ENCODE data around the gene P4HA2. TPM values are rescaled to one million over a fixed set of nuclear protein-coding genes. Genes with fewer than 3 reads are reported as not detected.

P4HA2 gene
- total RNA-seq, 2 experiments from 2014 or later, result not detected

DNA sequence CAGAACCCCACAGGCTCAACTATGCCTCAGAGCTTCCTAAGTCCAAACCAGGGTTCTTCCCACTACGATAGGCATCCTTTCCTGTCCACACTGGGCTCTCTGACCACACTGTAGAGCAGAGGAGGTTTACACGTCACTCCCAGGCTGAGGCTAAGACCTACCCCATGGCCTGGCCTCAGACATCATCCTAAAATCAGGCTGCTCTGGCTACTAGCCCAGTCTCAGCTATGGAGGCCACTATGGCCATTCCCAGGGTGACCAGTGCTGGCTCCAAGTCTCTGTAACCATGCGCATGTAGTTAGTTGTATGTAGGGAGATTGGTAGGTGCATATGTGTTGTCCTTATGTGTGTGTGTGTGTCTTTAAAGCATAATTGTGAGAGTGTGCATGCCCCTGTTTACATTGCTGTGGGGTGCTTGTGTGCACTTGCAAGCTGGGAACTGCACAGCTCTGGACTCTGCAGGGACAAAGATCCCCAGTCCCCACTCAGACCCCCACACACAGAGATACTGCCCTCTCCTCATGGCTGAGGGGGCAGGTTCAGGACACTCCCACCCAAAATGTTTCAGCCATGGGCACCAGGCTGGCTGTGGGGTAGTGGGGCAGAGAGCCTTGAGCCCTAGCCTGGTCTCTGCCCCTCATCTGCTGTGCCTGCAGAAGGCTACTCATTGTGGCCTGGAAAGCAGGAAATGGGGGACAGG is 42.1 kb upstream of the P4HA2 start:
- CTCF ChIA-PET, result no interaction called here

GRCh38 chr5:132268769-132269551 is 41.3 kb upstream of the P4HA2 start:
- CTCF ChIA-PET, result no interaction called here
- H3K4me3 Mint-ChIP-seq, result no peak overlapping the region
- Histone ChIP-seq H3K4me1 (ENCODE audit: insufficient read depth, low read length) (peaks cover 15% of the 10 kb centered on the region), H3K4me3 (ENCODE audit: low read length) (no peak overlapping the region), H3K36me3 (ENCODE audit: insufficient read depth, low read length) (no peaks in the 10 kb centered on the region), H3K27ac (ENCODE audit: low read depth in 1 of 2, low read length in 2 of 2) (no peak overlapping the region), H3K9me3 (ENCODE audit: control insufficient read depth in 1 of 2, insufficient read depth in 1 of 2, low read length in 2 of 2) (peaks cover 0 to 6% of the 10 kb centered on the region in 2 experiments), H3K27me3 (ENCODE audit: control insufficient read depth in 1 of 2, insufficient read depth in 2 of 2, low read length in 2 of 2) (no peaks in the 10 kb centered on the region)
- POLR2A ChIA-PET, result no interaction called here
- no peak overlapping the region for H3K27ac Mint-ChIP-seq
- intact Hi-C loops (cut with DNase I, micrococcal nuclease), result no loop called here
- H3K9me3 Mint-ChIP-seq, result no peaks in the 10 kb centered on the region
- ATAC-seq (ENCODE audit: poor library complexity), result no peak
- TF ChIP-seq CTCF (IDR thresholded peaks at IDR 0.05), result no peak
- peaks cover 18% of the 10 kb centered on the region for H3K27me3 Mint-ChIP-seq
- no peak for DNase-seq
- no peaks in the 10 kb centered on the region for H3K36me3 Mint-ChIP-seq (ENCODE audit: low read depth)
- H3K4me1 Mint-ChIP-seq (ENCODE audit: low read depth), result peaks cover 11% of the 10 kb centered on the region

More for the DNA sequence above, 42.1 kb upstream of the P4HA2 start:
- H3K9me3 Mint-ChIP-seq, result no peaks in the 10 kb centered on the region
- ATAC-seq (ENCODE audit: poor library complexity), result no peak
- intact Hi-C loops (cut with DNase I, micrococcal nuclease), result no loop called here
- POLR2A ChIA-PET, result no interaction called here
- no peak for TF ChIP-seq CTCF (IDR thresholded peaks at IDR 0.05)
- H3K4me3 Mint-ChIP-seq, result no peak overlapping the region
- H3K9me3 ChIP-seq (ENCODE audit: control insufficient read depth in 1 of 2, insufficient read depth in 1 of 2, low read length in 2 of 2), result peaks cover 0 to 6% of the 10 kb centered on the region in 2 experiments
- no peaks in the 10 kb centered on the region for H3K36me3 ChIP-seq (ENCODE audit: insufficient read depth, low read length)
- H3K4me3 ChIP-seq (ENCODE audit: low read length), result no peak overlapping the region
- no peak overlapping the region for H3K27ac Mint-ChIP-seq
- no peaks in the 10 kb centered on the region for H3K36me3 Mint-ChIP-seq (ENCODE audit: low read depth)
- H3K27me3 Mint-ChIP-seq, result peaks cover 24% of the 10 kb centered on the region
- peaks cover 11% of the 10 kb centered on the region for H3K4me1 Mint-ChIP-seq (ENCODE audit: low read depth)
- no peak for DNase-seq
- peaks cover 15% of the 10 kb centered on the region for H3K4me1 ChIP-seq (ENCODE audit: insufficient read depth, low read length)
- H3K27me3 ChIP-seq (ENCODE audit: control insufficient read depth in 1 of 2, insufficient read depth in 2 of 2, low read length in 2 of 2), result no peaks in the 10 kb centered on the region
- no peak overlapping the region for H3K27ac ChIP-seq (ENCODE audit: low read depth in 1 of 2, low read length in 2 of 2)

- CTCF ChIA-PET, result no interaction called here
- Mint-ChIP-seq H3K27ac (no peak overlapping the region), H3K4me1 (ENCODE audit: low read depth) (peaks cover 11% of the 10 kb centered on the region), H3K36me3 (ENCODE audit: low read depth) (no peaks in the 10 kb centered on the region), H3K27me3 (peaks cover 11% of the 10 kb centered on the region), H3K4me3 (no peak overlapping the region), H3K9me3 (no peaks in the 10 kb centered on the region)
- Histone ChIP-seq H3K27ac (ENCODE audit: low read depth in 1 of 2, low read length in 2 of 2) (no peak overlapping the region), H3K4me1 (ENCODE audit: insufficient read depth, low read length) (peaks cover 15% of the 10 kb centered on the region), H3K36me3 (ENCODE audit: insufficient read depth, low read length) (no peaks in the 10 kb centered on the region), H3K9me3 (ENCODE audit: control insufficient read depth in 1 of 2, insufficient read depth in 1 of 2, low read length in 2 of 2) (peaks cover 0 to 6% of the 10 kb centered on the region in 2 experiments), H3K27me3 (ENCODE audit: control insufficient read depth in 1 of 2, insufficient read depth in 2 of 2, low read length in 2 of 2) (no peaks in the 10 kb centered on the region), H3K4me3 (ENCODE audit: low read length) (no peak overlapping the region)
- no peak for DNase-seq
- TF ChIP-seq CTCF (IDR thresholded peaks at IDR 0.05), result no peak
- POLR2A ChIA-PET, result no interaction called here
- intact Hi-C loops (cut with DNase I, micrococcal nuclease), result no loop called here
- no peak for ATAC-seq (ENCODE audit: poor library complexity)
Measured at GRCh38 chr5:132267931-132268768, 40.5 kb upstream of the P4HA2 start.
